ENCODE measurements around the gene EPB41L4A.

DNA sequence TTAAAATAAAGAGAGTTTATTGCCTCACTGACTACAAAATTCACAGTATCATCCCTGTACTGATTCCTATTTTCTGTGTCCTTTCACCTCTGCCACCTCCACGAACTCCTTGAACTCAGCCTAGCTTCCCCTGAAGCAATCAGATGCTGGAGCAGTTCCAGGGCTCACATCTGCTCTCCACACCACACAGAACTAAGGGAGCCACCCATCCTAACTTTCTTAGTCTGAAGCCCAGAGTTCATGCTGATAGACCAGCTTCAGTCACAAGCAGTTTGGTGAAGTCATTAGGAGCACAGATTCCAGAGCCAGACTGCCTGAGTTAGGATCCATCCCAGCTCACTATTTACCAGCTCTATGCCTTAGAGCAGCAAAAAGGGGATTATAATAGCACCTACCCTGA is 15.6 kb upstream of the EPB41L4A start:
- no peak for TF ChIP-seq POLR2A (IDR thresholded peaks at IDR 0.05)
- no peak for TF ChIP-seq CTCF (IDR thresholded peaks at IDR 0.05)
- no peak for TF ChIP-seq POLR2AphosphoS5 (IDR thresholded peaks at IDR 0.05)
